ENCODE measurements around the gene TNNT2.

The TNNT2 gene

GRCh38 chr1:201376464-201377374 is 761 bp downstream of the TNNT2 start:
- no peak for DNase-seq (ENCODE audit: low read depth in 2 of 2)

GRCh38 chr1:201376107-201376463 is 1.4 kb downstream of the TNNT2 start:
- DNase-seq (ENCODE audit: low read depth in 2 of 2), result no peak

GRCh38 chr1:201375169-201375568 is 2.3 kb downstream of the TNNT2 start:
- no peak for DNase-seq (ENCODE audit: low read depth in 2 of 2)

- no peak for DNase-seq (ENCODE audit: low read depth in 2 of 2)
Observed at GRCh38 chr1:201374364-201374763, 3.1 kb downstream of the TNNT2 start.

DNA sequence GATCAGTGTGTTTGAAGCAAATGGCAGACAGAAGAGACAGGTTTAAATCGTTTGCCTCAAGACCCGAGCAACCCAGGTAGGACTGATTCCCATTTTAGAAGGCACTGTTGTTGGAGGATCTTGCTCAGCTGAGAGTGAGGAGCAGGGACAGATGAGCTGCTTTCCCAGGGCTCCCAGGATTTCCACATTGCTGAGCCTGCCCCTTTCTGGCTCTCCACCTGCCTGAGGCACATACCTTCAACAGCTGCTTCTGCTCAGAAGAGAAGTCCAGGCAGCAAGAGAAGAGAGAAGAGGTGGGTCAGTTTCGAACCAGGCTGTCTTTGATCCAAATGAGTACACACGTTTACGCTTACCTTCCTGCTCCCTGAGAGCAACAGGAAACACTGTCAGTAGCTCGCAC is 5.7 kb downstream of the TNNT2 start:
- DNase-seq (ENCODE audit: low read depth in 2 of 2), result no peak

- DNase-seq (ENCODE audit: low read depth in 2 of 2), result no peak
Observed at GRCh38 chr1:201371276-201371675, 6.2 kb downstream of the TNNT2 start.

GRCh38 chr1:201370500-201370899 is 7.0 kb downstream of the TNNT2 start:
- DNase-seq (ENCODE audit: low read depth in 2 of 2), result no peak

- DNase-seq (ENCODE audit: low read depth in 2 of 2), result no peak
Observed at GRCh38 chr1:201369209-201369608, 8.3 kb downstream of the TNNT2 start.

- DNase-seq (ENCODE audit: low read depth in 2 of 2), result no peak
Observed at GRCh38 chr1:201366696-201367095, 10.8 kb downstream of the TNNT2 start.

- no peak for DNase-seq (ENCODE audit: low read depth in 2 of 2)
Observed at GRCh38 chr1:201365251-201365650, 12.2 kb downstream of the TNNT2 start.

GRCh38 chr1:201364808-201365105 is 12.7 kb downstream of the TNNT2 start:
- no peak for DNase-seq (ENCODE audit: low read depth in 2 of 2)

- no peak for DNase-seq (ENCODE audit: low read depth in 2 of 2)
Observed at GRCh38 chr1:201363467-201363866, 14.0 kb downstream of the TNNT2 start.

- DNase-seq (ENCODE audit: low read depth in 2 of 2), result no peak
Observed at GRCh38 chr1:201362906-201363305, 14.6 kb downstream of the TNNT2 start.

DNA sequence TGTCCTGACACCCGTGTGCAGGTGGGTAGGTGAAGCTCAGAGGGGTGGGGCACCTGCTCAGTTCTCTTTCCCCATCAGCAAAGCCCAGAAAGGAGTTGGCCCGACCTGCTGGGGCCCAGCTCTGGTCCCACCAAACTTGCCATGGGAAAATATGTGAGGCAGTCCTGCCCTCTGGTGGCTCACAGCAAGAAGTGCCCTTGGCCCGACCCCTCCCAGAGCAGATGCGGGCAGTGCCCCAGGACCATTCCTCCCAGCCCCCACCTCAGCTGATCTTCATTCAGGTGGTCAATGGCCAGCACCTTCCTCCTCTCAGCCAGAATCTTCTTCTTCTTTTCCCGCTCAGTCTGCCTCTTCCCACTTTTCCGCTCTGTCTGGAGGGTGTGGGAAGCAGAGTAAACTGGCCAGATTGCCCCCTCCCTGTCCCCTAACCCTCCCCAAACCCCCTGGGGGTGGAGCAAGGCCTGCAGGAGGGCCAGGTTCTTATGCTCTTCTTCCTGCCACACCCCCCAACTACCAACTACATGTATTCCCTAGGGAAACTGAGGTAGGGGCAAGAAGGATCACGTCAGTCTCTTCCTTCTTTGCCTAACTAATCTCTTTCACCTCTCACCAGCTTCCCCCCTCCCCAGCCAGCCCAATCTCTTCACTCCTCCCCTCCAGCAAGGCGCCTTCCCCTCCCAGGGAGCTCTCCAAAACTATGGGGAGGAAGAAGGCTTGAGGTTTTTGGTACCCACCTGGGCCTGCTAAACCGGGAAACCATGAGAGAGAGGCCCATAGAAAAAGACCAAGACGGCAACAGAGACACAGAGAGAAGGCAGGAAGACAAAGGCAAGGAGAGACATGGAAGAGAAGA is 15.6 kb downstream of the TNNT2 start:
- peak in 1 of 2 donors; percentile 15 for DNase-seq (ENCODE audit: low read depth in 2 of 2)

GRCh38 chr1:201360901-201361651 is 16.4 kb downstream of the TNNT2 start:
- no peak for DNase-seq (ENCODE audit: low read depth in 2 of 2)

- no peak for DNase-seq (ENCODE audit: low read depth in 2 of 2)
Observed at GRCh38 chr1:201360486-201360885, 17.0 kb downstream of the TNNT2 start.

DNA sequence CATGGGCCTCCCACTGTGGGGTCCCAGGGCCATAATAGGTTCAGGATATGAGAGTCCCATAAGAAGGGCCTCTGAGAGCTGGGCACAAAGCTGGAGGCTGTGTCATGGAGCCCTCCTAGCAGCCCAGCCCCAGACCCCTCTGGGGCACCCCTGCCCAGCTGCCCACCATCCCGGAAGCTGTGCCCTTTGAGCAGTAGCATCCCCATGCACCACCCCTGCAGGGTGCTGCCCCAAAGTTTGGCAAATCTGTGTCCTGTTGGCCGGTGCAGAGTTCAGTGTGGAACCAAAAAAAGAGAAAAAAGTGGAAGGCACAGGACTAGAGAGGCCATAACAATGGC is 17.6 kb downstream of the TNNT2 start:
- no peak for DNase-seq (ENCODE audit: low read depth in 2 of 2)

- DNase-seq (ENCODE audit: low read depth in 2 of 2), result no peak
Observed at GRCh38 chr1:201359031-201359872, 18.2 kb downstream of the TNNT2 start.

GRCh38 chr1:201358596-201358995 is 18.9 kb downstream of the TNNT2 start:
- DNase-seq (ENCODE audit: low read depth in 2 of 2), result no peak

- DNase-seq (ENCODE audit: low read depth in 2 of 2), result no peak
Observed at GRCh38 chr1:201357636-201358348, 19.7 kb downstream of the TNNT2 start.

- DNase-seq (ENCODE audit: low read depth in 2 of 2), result no peak
Observed at GRCh38 chr1:201357211-201357610, 20.3 kb downstream of the TNNT2 start.

Measured in activated CD4-positive, alpha-beta T cell treated with anti-CD3 and anti-CD28 coated beads for 24 hours (primary cell).